ENCODE measurements around the gene LETM1. TPM values are rescaled to one million over a fixed set of nuclear protein-coding genes. Genes with fewer than 3 reads are reported as not detected.

The LETM1 gene
- total and polyA plus RNA-seq, 2 donors (not counting 1 experiment from before 2014, with no cell fraction given): 15.8 to 70.4 TPM

GRCh38 chr4:1852904-1853623 lies 2.9 kb downstream of the LETM1 start:
- peaks cover 5% of the 10 kb centered on the region for H3K36me3 ChIP-seq (ENCODE audit: control insufficient read depth, insufficient read depth, low read length)
- no peaks in the 10 kb centered on the region for H3K9me3 ChIP-seq (ENCODE audit: control insufficient read depth, insufficient read depth, low read depth, low read length)
- no peak overlapping the region for H3K4me2 ChIP-seq (ENCODE audit: extremely low read depth, insufficient read depth, low read length)
- no peak overlapping the region for H2AFZ ChIP-seq (ENCODE audit: low read length)
- no peak for TF ChIP-seq EZH2 (IDR thresholded peaks at IDR 0.05; ENCODE audit: low read length, missing control alignments)
- TF ChIP-seq CTCF (conservative IDR thresholded peaks at IDR 0.05 in 1 of 2, IDR thresholded peaks at IDR 0.05 in 1 of 2; ENCODE audit: low read depth in 1 of 2, low read length in 2 of 2): no peak
- no peaks in the 10 kb centered on the region for H4K20me1 ChIP-seq (ENCODE audit: control insufficient read depth, extremely low read depth, insufficient read depth, low read length)
- DNase-seq (ENCODE audit: low read depth in 2 of 2): no peak
- H3K4me1 ChIP-seq (ENCODE audit: control insufficient read depth, extremely low read depth, insufficient read depth, low read length): peaks cover 6% of the 10 kb centered on the region
- H3K27me3 ChIP-seq (ENCODE audit: control insufficient read depth, insufficient read depth, low read length): no peaks in the 10 kb centered on the region
- peaks cover 55% of the 10 kb centered on the region for H3K79me2 ChIP-seq (ENCODE audit: control insufficient read depth, insufficient read depth, low read length)
- H3K9ac ChIP-seq (ENCODE audit: insufficient read depth, low read length): no peak overlapping the region
- H3K4me3 ChIP-seq (replicated peaks in 1 of 4; ENCODE audit: control extremely low read depth in 1 of 4, insufficient read depth in 1 of 4, low read depth in 3 of 4, low read length in 4 of 4): no peak overlapping the region
- no peak overlapping the region for H3K27ac ChIP-seq (ENCODE audit: insufficient read depth, low read length)

GRCh38 chr4:1851575-1852410 lies 4.2 kb downstream of the LETM1 start:
- no peaks in the 10 kb centered on the region for H3K27me3 ChIP-seq (ENCODE audit: control insufficient read depth, insufficient read depth, low read length)
- H3K79me2 ChIP-seq (ENCODE audit: control insufficient read depth, insufficient read depth, low read length): peaks cover 52% of the 10 kb centered on the region
- no peak overlapping the region for H3K27ac ChIP-seq (ENCODE audit: insufficient read depth, low read length)
- H4K20me1 ChIP-seq (ENCODE audit: control insufficient read depth, extremely low read depth, insufficient read depth, low read length): no peaks in the 10 kb centered on the region
- no peak overlapping the region for H2AFZ ChIP-seq (ENCODE audit: low read length)
- TF ChIP-seq EZH2 (IDR thresholded peaks at IDR 0.05; ENCODE audit: low read length, missing control alignments): no peak
- no peak for TF ChIP-seq CTCF (conservative IDR thresholded peaks at IDR 0.05 in 1 of 2, IDR thresholded peaks at IDR 0.05 in 1 of 2; ENCODE audit: low read depth in 1 of 2, low read length in 2 of 2)
- no peak overlapping the region for H3K4me3 ChIP-seq (replicated peaks in 1 of 4; ENCODE audit: control extremely low read depth in 1 of 4, insufficient read depth in 1 of 4, low read depth in 3 of 4, low read length in 4 of 4)
- no peak overlapping the region for H3K9ac ChIP-seq (ENCODE audit: insufficient read depth, low read length)
- H3K4me1 ChIP-seq (ENCODE audit: control insufficient read depth, extremely low read depth, insufficient read depth, low read length): peaks cover 4% of the 10 kb centered on the region
- no peaks in the 10 kb centered on the region for H3K9me3 ChIP-seq (ENCODE audit: control insufficient read depth, insufficient read depth, low read depth, low read length)
- H3K4me2 ChIP-seq (ENCODE audit: extremely low read depth, insufficient read depth, low read length): no peak overlapping the region
- H3K36me3 ChIP-seq (ENCODE audit: control insufficient read depth, insufficient read depth, low read length): peaks cover 5% of the 10 kb centered on the region
- peak in 1 of 2 donors; percentile 27 for DNase-seq (ENCODE audit: low read depth in 2 of 2)

GRCh38 chr4:1851160-1851559 lies 4.8 kb downstream of the LETM1 start:
- Histone ChIP-seq H3K4me3 (replicated peaks in 1 of 4; ENCODE audit: control extremely low read depth in 1 of 4, insufficient read depth in 1 of 4, low read depth in 3 of 4, low read length in 4 of 4) (no peak overlapping the region), H3K4me1 (ENCODE audit: control insufficient read depth, extremely low read depth, insufficient read depth, low read length) (peaks cover 4% of the 10 kb centered on the region), H3K79me2 (ENCODE audit: control insufficient read depth, insufficient read depth, low read length) (peaks cover 52% of the 10 kb centered on the region), H4K20me1 (ENCODE audit: control insufficient read depth, extremely low read depth, insufficient read depth, low read length) (no peaks in the 10 kb centered on the region), H3K9ac (ENCODE audit: insufficient read depth, low read length) (no peak overlapping the region), H3K27ac (ENCODE audit: insufficient read depth, low read length) (no peak overlapping the region), H3K27me3 (ENCODE audit: control insufficient read depth, insufficient read depth, low read length) (no peaks in the 10 kb centered on the region), H3K36me3 (ENCODE audit: control insufficient read depth, insufficient read depth, low read length) (peaks cover 5% of the 10 kb centered on the region), H3K4me2 (ENCODE audit: extremely low read depth, insufficient read depth, low read length) (no peak overlapping the region), H3K9me3 (ENCODE audit: control insufficient read depth, insufficient read depth, low read depth, low read length) (no peaks in the 10 kb centered on the region), H2AFZ (ENCODE audit: low read length) (no peak overlapping the region)
- TF ChIP-seq EZH2 (IDR thresholded peaks at IDR 0.05; ENCODE audit: low read length, missing control alignments) (no peak), CTCF (conservative IDR thresholded peaks at IDR 0.05 in 1 of 2, IDR thresholded peaks at IDR 0.05 in 1 of 2; ENCODE audit: low read depth in 1 of 2, low read length in 2 of 2) (no peak)
- DNase-seq (ENCODE audit: low read depth in 2 of 2): no peak

All from fibroblast of lung (primary cell).